ENCODE results near the gene PEX14.

Gene PEX14

GRCh38 chr1:10514490-10515235 lies 39.9 kb downstream of the PEX14 start:
- ChIA-PET POLR2A (ENCODE audit: low non-redundant PET) (no interaction called here), CTCF (interaction anchor here (1.0 kb wide), 1 partner anchor 423 kb away, joined by 3 read pairs; no protein-coding TSS in a partner anchor)
- peak; percentile 36 for DNase-seq (ENCODE audit: low spot score)
- TF ChIP-seq, protein P1, sequence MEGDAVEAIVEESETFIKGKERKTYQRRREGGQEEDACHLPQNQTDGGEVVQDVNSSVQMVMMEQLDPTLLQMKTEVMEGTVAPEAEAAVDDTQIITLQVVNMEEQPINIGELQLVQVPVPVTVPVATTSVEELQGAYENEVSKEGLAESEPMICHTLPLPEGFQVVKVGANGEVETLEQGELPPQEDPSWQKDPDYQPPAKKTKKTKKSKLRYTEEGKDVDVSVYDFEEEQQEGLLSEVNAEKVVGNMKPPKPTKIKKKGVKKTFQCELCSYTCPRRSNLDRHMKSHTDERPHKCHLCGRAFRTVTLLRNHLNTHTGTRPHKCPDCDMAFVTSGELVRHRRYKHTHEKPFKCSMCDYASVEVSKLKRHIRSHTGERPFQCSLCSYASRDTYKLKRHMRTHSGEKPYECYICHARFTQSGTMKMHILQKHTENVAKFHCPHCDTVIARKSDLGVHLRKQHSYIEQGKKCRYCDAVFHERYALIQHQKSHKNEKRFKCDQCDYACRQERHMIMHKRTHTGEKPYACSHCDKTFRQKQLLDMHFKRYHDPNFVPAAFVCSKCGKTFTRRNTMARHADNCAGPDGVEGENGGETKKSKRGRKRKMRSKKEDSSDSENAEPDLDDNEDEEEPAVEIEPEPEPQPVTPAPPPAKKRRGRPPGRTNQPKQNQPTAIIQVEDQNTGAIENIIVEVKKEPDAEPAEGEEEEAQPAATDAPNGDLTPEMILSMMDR (conservative IDR thresholded peaks at IDR 0.05; ENCODE audit: low read depth): peak; percentile 76
- H3K27ac ChIP-seq: no peak overlapping the region

DNA sequence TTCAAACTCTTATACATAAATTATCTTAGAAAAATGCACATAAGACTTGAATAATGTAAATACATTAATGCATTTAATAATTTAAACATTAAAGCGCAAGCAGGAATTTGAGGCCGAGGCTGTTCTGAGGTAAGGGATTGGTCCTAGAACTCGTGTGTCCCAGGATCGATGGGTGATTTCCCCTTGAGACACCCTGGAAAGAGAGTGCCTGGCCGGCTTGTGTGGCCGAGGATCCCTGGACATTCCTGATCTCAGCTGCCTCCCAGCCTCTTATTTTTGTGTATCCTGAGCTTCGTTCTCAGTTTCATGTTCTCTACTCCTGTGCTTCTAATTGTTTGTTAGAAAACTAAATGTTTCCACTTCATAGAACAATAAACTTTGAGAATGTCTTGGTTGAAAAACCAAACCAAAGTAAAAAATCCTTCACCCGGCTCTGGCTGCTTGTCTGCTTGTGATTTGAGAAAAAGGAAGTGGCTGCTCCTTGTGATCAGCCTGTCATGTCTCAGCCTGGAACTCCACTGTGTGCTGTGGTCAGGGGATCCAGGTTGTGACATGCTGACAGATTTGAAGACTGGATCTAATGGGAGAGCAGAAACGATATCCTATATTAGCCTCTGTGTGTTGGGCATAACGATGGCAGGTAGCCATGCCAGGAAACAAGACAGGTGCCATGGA lies 40.7 kb downstream of the PEX14 start:
- CTCF ChIA-PET: no interaction called here
- peak overlapping the region; percentile 46 for H3K27ac ChIP-seq
- TF ChIP-seq, protein P1 (conservative IDR thresholded peaks at IDR 0.05; ENCODE audit: low read depth): no peak

GRCh38 chr1:10515976-10516750 lies 41.4 kb downstream of the PEX14 start:
- H3K27ac ChIP-seq: peak overlapping the region; percentile 46; the same call in 1 of the 2 replicates
- POLR2A ChIA-PET (ENCODE audit: low non-redundant PET): no interaction called here
- TF ChIP-seq, protein P1 (conservative IDR thresholded peaks at IDR 0.05; ENCODE audit: low read depth): no peak
- no peak for DNase-seq (ENCODE audit: low spot score)
- CTCF ChIA-PET: interaction anchor here (0.7 kb wide), 1 partner anchor 1206 kb away, joined by 4 read pairs; no protein-coding TSS in a partner anchor

More for the DNA sequence above, 40.7 kb downstream of the PEX14 start:
- no peak for DNase-seq (ENCODE audit: low spot score)
- POLR2A ChIA-PET (ENCODE audit: low non-redundant PET): no interaction called here

DNA sequence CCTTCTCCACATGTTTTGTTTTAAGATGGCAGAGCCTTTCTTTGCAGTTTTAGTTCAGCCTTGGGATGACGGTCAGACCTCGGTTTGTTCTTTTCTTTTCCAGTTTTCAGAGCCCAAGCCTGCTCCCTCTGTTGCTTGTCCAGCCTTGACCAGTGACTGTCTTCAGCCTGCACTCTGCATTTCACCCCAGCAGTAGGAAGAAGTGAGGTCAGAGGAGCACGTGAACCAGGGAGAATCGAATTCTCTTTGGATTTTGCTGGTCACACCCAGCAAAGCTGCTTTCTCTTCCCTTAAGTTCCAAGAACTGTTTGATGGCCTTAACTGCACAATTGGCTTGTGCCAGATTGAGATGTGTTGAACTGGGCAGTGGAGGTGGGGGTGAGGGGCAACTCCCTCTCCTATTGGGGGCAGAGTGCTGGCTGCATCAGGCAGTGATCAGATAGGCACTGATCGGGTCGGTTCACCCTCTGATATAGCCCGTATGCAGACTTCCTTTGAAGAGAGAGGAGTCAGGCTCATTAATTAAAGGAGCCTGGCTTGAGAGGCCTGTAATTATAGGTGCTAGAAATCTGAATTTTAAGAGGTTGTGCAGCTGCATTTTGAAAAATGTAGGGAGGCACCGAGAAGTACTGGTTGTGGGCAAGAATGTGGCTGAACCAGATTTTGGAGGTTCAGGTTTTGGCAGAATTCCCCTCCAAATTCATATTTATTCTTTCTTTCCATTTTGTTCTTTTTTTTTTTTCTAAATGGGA lies 42.4 kb downstream of the PEX14 start:
- POLR2A ChIA-PET (ENCODE audit: low non-redundant PET): no interaction called here
- no peak for DNase-seq (ENCODE audit: low spot score)
- CTCF ChIA-PET: interaction anchor here (0.7 kb wide), 1 partner anchor 1205 kb away, joined by 4 read pairs; no protein-coding TSS in a partner anchor
- peak overlapping the region; percentile 23; the same call in 1 of the 2 replicates for H3K27ac ChIP-seq
- TF ChIP-seq, protein P1 (conservative IDR thresholded peaks at IDR 0.05; ENCODE audit: low read depth): no peak

GRCh38 chr1:10517677-10517982 lies 42.9 kb downstream of the PEX14 start:
- POLR2A ChIA-PET (ENCODE audit: low non-redundant PET): no interaction called here
- no peak overlapping the region for H3K27ac ChIP-seq
- TF ChIP-seq, protein P1 (conservative IDR thresholded peaks at IDR 0.05; ENCODE audit: low read depth): no peak
- CTCF ChIA-PET: no interaction called here
- no peak for DNase-seq (ENCODE audit: low spot score)

DNA sequence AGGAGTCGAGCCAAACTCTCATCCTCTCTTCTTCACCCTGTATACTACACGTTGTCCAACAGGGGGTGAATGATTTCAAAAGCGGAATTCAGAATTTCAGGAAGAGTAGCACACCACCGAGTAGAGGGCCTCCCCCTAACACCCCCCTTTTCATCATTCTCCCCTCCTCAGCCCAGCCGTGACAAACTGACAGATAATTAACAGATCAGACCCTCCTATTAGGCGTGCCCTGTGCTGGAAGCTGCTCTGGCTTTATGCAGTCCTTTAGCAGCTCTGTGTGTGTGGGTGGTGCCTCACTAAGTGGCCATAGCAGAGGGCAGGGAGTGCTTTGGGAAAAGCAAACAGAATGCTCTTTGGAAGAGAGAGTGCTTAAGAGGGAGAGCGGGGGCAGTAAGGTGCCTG lies 44.3 kb downstream of the PEX14 start:
- peak overlapping the region; percentile 24; the same call in 1 of the 2 replicates for H3K27ac ChIP-seq
- CTCF ChIA-PET: no interaction called here
- no peak for DNase-seq (ENCODE audit: low spot score)
- TF ChIP-seq, protein P1 (conservative IDR thresholded peaks at IDR 0.05; ENCODE audit: low read depth): no peak
- POLR2A ChIA-PET (ENCODE audit: low non-redundant PET): no interaction called here

Measured in RWPE1 (cell line).